B cell (primary cell): ENCODE measurements around the gene EML1.

Source experiments
- CTCF ChIP-seq: fragments of 200-600 bp; IDR thresholded peaks from one replicate; pipeline ENCODE4 v1.8.0; 2022; ENCODE audit warnings: antibody characterized with exemption, mild to moderate bottlenecking
- EZH2 ChIP-seq: IDR thresholded peaks from 2 replicates; pipeline ENCODE4 v1.6.1; 2012; ENCODE audit warnings: borderline replicate concordance, low read depth, mild to moderate bottlenecking, moderate library complexity, low read length; ENCODE audit not compliant: insufficient read depth, poor library complexity, severe bottlenecking

GRCh38 chr14:99939421-99939820 lies 146.2 kb downstream of the EML1 start:
- TF ChIP-seq CTCF, result no peak
- no peak for TF ChIP-seq EZH2
